NOMO-1 treated with dmso at 0.1 percent for 144 hours (cell line): ENCODE measurements around the gene POLE2.
"Not testable (repeated sequence)": the region's sequence is repeated elsewhere in the genome, so short reads cannot be mapped to it uniquely, and the experiment has no call there.

ENCODE experiments used
- DNase-seq: peaks from one replicate; lab custom pipeline; 2025; ENCODE audit not compliant: unreplicated experiment; lab: John Stamatoyannopoulos, UW

Gene POLE2

DNA sequence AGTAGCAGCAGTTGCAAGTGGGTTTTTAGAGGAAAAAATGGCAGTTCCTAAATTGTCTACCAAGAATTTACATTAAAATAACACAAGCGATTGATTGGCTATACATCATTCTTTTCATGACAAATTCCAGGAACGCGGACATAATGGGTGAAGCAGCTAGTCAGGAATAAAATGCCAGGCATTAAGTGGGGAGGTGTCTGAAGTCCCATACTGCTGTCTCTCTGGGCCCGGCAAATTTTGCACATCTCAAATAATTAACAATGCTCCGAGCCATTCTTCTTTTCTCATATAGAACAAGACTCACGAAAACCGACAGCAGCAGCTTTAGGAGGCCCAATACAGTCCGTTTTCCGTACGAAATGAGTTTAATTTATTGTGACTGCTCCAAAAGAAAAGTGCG is 68.3 kb downstream of the POLE2 start:
- no peak for DNase-seq

DNA sequence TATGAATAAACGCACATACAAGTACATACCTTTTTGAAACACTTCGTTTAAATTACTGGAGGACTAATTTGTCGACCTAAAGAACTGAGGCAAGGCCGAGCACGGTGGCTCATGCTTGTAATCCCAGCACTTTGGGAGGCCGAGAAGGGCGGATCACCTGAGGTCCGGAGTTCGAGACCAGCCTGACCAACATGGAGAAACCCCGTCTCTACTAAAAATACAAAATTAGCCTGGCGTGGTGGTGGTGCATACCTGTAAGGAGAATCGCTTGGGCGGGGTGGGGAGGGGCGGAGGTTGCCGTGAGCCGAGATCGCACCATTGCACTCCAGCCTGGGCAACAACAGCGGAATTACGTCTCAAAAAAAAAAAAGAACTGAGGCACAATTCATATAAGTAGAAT is 68.7 kb downstream of the POLE2 start:
- DNase-seq = not testable (repeated sequence)

DNA sequence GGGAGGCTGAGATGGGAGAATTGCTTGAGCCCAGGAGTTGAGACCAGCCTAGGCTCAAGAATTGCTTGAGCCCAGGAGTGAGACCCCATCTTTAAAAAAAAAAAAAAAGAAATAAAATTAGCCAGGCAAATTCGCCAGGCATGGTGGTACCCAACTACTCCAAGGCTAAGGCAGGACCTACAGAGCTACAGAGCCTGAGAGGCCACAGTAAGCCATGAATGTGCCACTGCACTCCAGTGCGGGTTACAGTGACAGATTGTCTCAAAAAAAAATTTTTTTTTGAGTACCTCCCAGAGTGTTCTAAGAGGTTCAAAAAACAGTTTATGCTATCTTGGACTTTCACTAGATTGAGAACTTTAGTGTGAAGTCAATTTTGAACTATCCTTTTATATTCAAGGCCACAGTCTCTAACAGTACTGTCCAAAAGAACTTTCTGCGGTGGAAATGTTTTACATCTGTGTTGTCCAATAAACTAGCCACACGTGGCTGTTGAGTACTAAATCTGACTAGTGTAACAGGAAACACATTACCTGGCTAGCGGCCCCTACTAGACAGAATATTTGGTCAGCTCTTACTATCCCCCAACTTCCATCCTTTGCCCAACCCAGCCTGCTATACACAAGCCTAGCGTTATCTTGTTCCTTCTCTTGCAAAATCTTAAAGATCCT is 70.0 kb downstream of the POLE2 start:
- DNase-seq = no peak

DNA sequence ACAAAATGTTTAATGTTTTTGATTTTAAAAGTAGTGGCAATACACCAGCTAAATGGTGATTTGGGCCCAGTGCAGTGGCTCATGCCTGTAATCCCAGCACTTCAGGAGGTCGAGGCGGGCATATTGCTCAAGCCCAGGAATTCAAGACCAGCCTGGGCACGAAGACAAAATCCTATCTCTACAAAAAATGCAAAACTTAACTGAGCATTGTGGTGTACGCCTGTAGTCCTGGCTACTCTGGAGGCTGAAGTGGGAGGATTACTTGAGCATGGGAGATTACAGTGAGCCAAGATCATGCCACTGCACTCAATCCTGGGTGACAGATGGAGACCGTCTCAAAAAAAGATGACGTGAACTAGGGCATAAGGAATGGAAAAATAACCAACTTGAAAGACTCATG is 72.2 kb downstream of the POLE2 start:
- no peak for DNase-seq

DNA sequence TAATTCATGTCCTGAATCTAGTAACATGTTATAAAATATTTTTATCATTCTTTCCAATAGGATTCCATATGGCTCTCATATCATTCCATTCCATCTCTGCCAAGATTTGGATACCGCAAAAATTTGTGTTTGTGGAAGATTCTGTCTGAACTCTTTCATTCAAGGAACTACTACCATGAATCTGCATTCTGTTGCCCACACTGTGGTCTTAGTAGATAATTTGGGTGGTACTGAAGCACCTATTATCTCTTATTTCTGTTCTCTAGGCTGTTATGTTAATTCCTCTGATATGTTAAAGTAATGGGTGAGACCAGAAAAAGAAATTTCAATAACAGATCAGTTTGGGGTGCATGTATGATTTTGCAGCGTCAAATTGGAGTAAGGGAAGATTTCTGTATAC is 73.8 kb downstream of the POLE2 start:
- DNase-seq = no peak

DNA sequence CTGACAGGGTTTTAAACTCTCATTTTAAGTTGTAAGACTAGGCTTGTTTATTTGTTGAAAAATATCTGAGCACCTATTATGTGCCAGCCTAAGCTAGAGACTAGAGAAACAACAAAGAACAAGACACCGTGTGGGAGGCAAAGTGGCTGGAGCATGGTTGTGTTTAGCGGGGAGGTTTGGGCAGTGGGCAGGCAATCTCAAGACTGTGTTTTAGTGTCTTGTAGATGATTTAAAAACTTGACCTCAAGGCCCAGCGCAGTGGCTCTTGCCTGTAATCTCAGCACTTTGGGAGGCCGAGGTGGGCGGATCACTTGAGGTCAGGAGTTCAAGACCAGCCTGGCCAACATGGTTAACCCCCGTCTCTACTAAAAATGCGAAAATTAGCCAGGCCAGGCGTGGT is 75.3 kb downstream of the POLE2 start:
- no peak for DNase-seq

DNA sequence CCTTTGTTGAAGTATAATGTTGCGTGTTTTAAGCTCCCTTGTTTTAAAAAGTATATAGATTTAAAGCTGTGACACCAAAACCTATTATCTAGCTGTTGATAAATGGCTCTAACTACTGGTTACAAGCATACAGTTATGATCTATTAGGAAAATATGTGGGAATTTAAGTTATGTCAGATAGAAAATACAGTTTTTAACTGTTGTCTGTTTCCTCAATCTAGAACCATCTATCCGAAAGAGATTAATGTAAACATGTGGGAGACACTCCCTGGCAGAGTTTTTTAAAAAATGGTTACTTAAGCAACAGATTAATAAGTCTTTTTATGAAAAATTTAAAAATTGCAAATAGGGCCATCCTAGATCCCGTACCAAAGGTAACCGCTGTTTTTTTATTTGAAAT is 75.8 kb downstream of the POLE2 start:
- no peak for DNase-seq

DNA sequence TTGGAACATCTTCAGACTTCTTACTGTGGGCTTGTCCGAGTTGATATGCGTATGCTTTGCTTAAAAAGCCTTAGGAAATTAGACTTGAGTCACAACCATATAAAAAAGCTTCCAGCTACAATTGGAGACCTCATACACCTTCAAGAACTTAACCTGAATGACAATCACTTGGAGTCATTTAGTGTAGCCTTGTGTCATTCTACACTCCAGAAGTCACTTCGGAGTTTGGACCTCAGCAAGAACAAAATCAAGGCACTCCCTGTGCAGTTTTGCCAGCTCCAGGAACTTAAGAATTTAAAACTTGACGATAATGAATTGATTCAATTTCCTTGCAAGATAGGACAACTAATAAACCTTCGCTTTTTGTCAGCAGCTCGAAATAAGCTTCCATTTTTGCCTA is 80.4 kb downstream of the POLE2 start:
- DNase-seq = no peak

DNA sequence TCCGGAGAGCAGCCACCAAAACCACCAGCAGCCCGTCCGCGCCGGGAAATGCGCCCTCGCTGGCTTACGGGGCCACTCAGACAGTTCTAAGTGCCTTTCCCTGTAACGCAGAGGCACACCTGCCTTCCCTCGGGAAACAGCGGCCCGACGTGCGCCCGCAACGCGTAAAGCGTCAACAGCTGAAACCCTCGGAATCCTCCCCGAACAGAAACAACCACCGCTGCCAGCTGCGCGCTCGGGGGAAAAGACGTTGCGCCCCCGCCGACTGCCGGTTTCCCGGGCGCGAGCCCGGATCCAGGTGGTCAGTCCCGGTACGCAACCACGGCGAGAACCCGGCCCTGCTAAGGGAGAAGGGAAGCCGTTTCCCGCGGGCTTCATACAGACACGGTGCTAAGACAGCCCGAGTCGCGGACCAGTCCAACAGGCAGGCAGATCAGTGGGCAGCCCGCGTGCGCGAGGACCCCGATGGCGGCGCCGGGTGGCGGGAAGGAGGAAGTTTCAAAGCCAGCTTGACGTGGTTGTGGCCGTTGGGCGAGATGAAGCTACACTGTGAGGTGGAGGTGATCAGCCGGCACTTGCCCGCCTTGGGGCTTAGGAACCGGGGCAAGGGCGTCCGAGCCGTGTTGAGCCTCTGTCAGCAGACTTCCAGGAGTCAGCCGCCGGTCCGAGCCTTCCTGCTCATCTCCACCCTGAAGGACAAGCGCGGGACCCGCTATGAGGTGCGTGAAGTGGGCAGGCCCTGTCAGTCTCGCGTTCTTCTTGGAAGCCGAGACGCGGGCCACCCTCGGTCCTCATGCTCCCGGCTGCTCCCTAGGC is 89.3 kb downstream of the POLE2 start, which contains the start of gene LRR1:
TSS of gene LRR1 (plus strand) at position 456 of the 816 bp plus-strand sequence. CDS start at position 537, 81 bp downstream.
- DNase-seq = peak; percentile 81

DNA sequence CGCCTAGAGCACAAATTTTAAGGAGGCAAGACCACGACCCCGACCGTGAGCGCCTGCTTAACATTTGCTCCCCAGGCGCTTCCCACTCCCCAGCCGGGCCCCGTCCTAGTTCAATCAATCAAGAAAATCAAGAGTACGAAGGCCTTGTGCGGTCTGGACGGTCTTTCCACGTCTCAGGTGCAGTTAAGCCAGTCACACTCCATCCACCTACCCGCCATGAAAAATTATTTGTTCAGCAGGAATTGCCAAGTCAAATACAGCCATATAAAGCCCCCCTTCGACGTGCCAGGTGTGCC is 89.9 kb downstream of the POLE2 start:
- no peak for DNase-seq

DNA sequence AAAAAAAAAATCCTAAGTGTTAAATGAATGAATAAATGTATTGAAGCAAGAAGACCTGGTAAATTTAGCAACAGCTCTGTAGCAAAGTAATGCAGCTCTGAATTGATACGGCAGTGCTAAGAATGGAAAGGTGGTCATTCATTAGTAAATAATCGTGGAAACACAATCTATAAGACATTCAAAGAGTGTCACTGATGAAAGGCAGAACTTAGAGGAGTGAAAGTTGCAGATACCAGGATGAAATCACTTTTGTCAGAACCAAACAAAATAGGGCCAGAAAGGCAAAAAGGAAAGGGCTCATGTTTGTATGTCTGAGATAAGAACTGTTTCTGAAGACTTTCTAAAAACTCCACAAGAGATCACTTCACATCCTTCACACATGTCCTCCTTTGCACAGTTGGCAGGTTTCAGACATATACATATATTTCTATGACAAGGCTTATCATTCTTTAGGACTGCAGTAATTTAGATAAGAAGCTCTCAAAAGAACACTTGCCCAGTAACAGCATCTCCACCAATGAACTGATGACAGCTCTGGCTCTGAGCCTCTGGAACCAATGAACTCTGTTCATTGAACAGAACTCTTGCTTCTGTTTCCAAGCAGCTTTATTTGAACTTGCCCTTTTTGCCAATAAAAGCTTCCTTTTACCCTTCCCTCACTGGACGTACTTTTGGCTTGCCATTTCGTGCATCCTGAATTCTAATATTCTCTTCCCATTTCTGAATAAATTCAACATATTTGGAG is 93.5 kb downstream of the POLE2 start:
- DNase-seq = no peak
